GM23248 (cell line): ENCODE measurements around the gene SH3BP2. TPM values are rescaled to one million over a fixed set of nuclear protein-coding genes. Genes with fewer than 3 reads are reported as not detected.

Experiments used
- DNase-seq: peaks from one replicate; pipeline ENCODE4 v3.0.0-alpha.2; 2015
- H2AFZ ChIP-seq: fragments of 200-600 bp; sonication (generic); 2 replicates; pipeline ENCODE4 v1.6.1; 2016; ENCODE audit warnings: antibody characterized with exemption
- H3F3A ChIP-seq: fragments of 200-600 bp; sonication (generic); 2 replicates; pipeline ENCODE4 v1.6.1; 2016; ENCODE audit warnings: mild to moderate bottlenecking, antibody characterized with exemption, mixed run types; ENCODE audit not compliant: insufficient read depth
- H3K27ac ChIP-seq: fragments of 200-600 bp; sonication (generic); 2 replicates; pipeline ENCODE4 v1.5.1; 2016; ENCODE audit warnings: mild to moderate bottlenecking
- H3K27me3 ChIP-seq: fragments of 200-600 bp; sonication (generic); replicated peaks from 2 replicates; pipeline ENCODE4 v1.6.1; 2016; ENCODE audit warnings: mild to moderate bottlenecking; ENCODE audit not compliant: insufficient read depth
- H3K36me3 ChIP-seq: fragments of 200-600 bp; sonication (generic); 2 replicates; pipeline ENCODE4 v1.6.1; 2016; ENCODE audit warnings: low read depth, mild to moderate bottlenecking
- H3K4me1 ChIP-seq: fragments of 200-600 bp; sonication (generic); 2 replicates; pipeline ENCODE4 v1.6.1; 2016; ENCODE audit warnings: mild to moderate bottlenecking; ENCODE audit not compliant: insufficient read depth
- H3K4me2 ChIP-seq: fragments of 200-600 bp; sonication (generic); one replicate; pipeline ENCODE4 v1.6.1; 2016; ENCODE audit warnings: mild to moderate bottlenecking; ENCODE audit not compliant: unreplicated experiment
- H3K4me3 ChIP-seq: fragments of 200-600 bp; sonication (generic); 2 replicates; pipeline ENCODE4 v1.5.1; 2016; ENCODE audit warnings: mild to moderate bottlenecking
- H3K79me2 ChIP-seq: fragments of 200-600 bp; sonication (generic); 2 replicates; pipeline ENCODE4 v1.6.1; 2016; ENCODE audit warnings: mild to moderate bottlenecking; ENCODE audit not compliant: insufficient read depth
- H3K9ac ChIP-seq: fragments of 200-600 bp; sonication (generic); 2 replicates; pipeline ENCODE4 v1.6.1; 2016; ENCODE audit warnings: mild to moderate bottlenecking
- H3K9me2 ChIP-seq: fragments of 200-600 bp; sonication (generic); 2 replicates; pipeline ENCODE4 v1.6.1; 2016; ENCODE audit warnings: mixed run types, mild to moderate bottlenecking, moderate library complexity; ENCODE audit not compliant: insufficient read depth
- H3K9me3 ChIP-seq: fragments of 200-600 bp; sonication (generic); one replicate; pipeline ENCODE4 v1.6.1; 2017; ENCODE audit warnings: low read depth
- H4K20me1 ChIP-seq: fragments of 200-600 bp; sonication (generic); 2 replicates; pipeline ENCODE4 v1.6.0; 2016; ENCODE audit not compliant: insufficient read depth
- EZH2 ChIP-seq: fragments of 200-600 bp; sonication (generic); IDR thresholded peaks from 2 replicates; pipeline ENCODE4 v1.6.1; 2018; ENCODE audit warnings: antibody characterized with exemption, mild to moderate bottlenecking; ENCODE audit not compliant: insufficient read depth, poor library complexity, severe bottlenecking
- EZH2phosphoT487 ChIP-seq: fragments of 200-600 bp; sonication (generic); IDR thresholded peaks from 2 replicates; pipeline ENCODE4 v1.6.1; 2018; ENCODE audit warnings: antibody characterized with exemption, moderate library complexity, mild to moderate bottlenecking, low read depth; ENCODE audit not compliant: insufficient read depth
- WGBS, 2 experiments: methylation state at CpG; one replicate each; pipeline ENCODE4 v1.1.6; 2015 to 2017; ENCODE audit warnings: low lambda C conversion rate in 2 of 2, low coverage in 1 of 2; ENCODE audit errors: missing lambda C conversion rate in 2 of 2; 5-methylcytosine and 5-hydroxymethylcytosine counted together
- in situ Hi-C: fragments of 300-500 bp; cut with MboI; formaldehyde crosslinking; loops from 2 replicates; pipeline ENCODE4 v1.15.0; 2020
- polyA plus RNA-seq: library from polyadenylated mRNA; unstranded; fragments of >200 nt; fragmentation: Nextera tagmentation; extraction: Ambion mirVana; gene quantifications from 2 replicates; pipeline ENCODE4 v1.2.1, GENCODE V29; 2016
- total RNA-seq: library from RNA; depleted of rRNA; stranded (reverse); fragments of >200 nt; shearing (Covaris generic); gene quantifications from 2 replicates; pipeline ENCODE4 v1.2.3, GENCODE V29; 2014

Gene SH3BP2
- total and polyA plus RNA-seq, 2 experiments from 2014 or later: 20.9 to 31.2 TPM

- Histone ChIP-seq H3K27me3 (no peaks in the 10 kb centered on the region), H3K79me2 (no peaks in the 10 kb centered on the region), H3K4me3 (no peak overlapping the region), H3K9me2 (no peaks in the 10 kb centered on the region), H3K9me3 (no peaks in the 10 kb centered on the region), H4K20me1 (no peaks in the 10 kb centered on the region), H3K36me3 (no peaks in the 10 kb centered on the region), H3K27ac (no peak overlapping the region), H2AFZ (no peak overlapping the region), H3K4me1 (no peaks in the 10 kb centered on the region), H3F3A (no peaks in the 10 kb centered on the region), H3K4me2 (no peak overlapping the region), H3K9ac (no peak overlapping the region)
- in situ Hi-C loops: no loop called here
- TF ChIP-seq EZH2phosphoT487 (no peak), EZH2 (no peak)
- WGBS, 2 experiments: 58% methylated on average over 15 to 18 of the region's 18 CpGs
- DNase-seq: no peak
Observed at GRCh38 chr4:2787230-2788100, 5.4 kb upstream of the SH3BP2 start.

DNA sequence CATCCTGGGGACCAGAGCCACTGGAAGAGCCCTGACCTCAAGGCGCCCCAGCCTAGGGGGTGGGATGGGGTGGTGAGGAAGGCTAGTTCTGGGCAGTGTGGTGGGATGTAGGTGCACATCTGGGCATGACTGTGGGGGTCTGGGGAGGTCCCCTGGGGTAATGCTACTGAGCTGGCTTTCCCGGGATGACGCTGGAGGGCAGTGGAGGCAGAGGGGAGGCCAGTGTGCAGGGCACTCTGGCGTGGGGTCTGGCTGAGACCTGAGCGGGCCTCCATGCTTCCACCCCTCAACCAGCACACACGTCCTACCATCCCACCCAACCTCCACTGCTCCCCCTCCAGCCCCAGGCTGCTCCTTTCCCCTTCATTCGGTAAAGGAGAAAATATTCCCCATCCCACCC lies 4.8 kb upstream of the SH3BP2 start:
- no peak overlapping the region for H3K4me2 ChIP-seq
- no peaks in the 10 kb centered on the region for H3K9me3 ChIP-seq
- TF ChIP-seq EZH2 (no peak), EZH2phosphoT487 (no peak)
- DNase-seq: no peak
- no peaks in the 10 kb centered on the region for H3F3A ChIP-seq
- H3K9me2 ChIP-seq: no peaks in the 10 kb centered on the region
- no peaks in the 10 kb centered on the region for H3K27me3 ChIP-seq
- no peaks in the 10 kb centered on the region for H3K4me1 ChIP-seq
- WGBS, 2 experiments: 74 to 75% methylated on average over 6 to 7 of the region's 7 CpGs
- H3K27ac ChIP-seq: no peak overlapping the region
- in situ Hi-C loops: no loop called here
- H2AFZ ChIP-seq: no peak overlapping the region
- H4K20me1 ChIP-seq: no peaks in the 10 kb centered on the region
- H3K9ac ChIP-seq: no peak overlapping the region
- no peaks in the 10 kb centered on the region for H3K36me3 ChIP-seq
- no peaks in the 10 kb centered on the region for H3K79me2 ChIP-seq
- no peak overlapping the region for H3K4me3 ChIP-seq

DNA sequence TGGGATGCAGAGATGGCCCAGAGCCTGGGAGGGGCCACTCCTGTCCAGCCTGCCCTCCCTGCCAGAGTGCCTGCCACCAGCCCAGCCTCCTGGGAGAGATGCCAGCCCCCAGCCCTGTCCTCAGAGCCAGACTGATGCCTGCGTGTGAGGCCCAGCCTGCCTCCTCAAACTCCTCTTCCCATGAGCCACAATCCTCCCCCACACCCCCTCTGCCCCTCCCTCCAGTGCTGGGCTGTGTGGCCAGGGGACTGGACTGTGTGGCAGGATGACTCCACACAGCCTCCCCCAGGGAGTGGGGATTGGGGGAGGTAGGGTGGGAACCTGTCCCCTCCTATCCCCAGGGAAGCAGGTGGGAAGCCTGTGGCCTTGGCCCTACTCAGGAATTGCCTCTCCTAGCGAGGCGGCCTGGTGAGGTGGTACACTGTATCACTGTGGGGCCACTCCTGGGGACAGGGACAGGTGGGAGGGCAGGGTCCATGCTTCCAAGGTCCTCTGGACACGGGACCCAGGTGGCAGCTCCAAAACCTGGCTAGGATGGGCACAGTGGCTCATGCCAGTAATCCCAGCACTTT lies 4.3 kb upstream of the SH3BP2 start:
- H3K9me3 ChIP-seq: no peaks in the 10 kb centered on the region
- no peaks in the 10 kb centered on the region for H3K36me3 ChIP-seq
- H3K9ac ChIP-seq: no peak overlapping the region
- WGBS, 2 experiments: 56 to 64% methylated on average over 4 of the region's 4 CpGs
- no peak for TF ChIP-seq EZH2phosphoT487
- no peak for TF ChIP-seq EZH2
- in situ Hi-C loops: no loop called here
- no peaks in the 10 kb centered on the region for H3K79me2 ChIP-seq
- H3K4me1 ChIP-seq: no peaks in the 10 kb centered on the region
- H3K27ac ChIP-seq: no peak overlapping the region
- no peak overlapping the region for H3K4me3 ChIP-seq
- no peaks in the 10 kb centered on the region for H3F3A ChIP-seq
- no peaks in the 10 kb centered on the region for H4K20me1 ChIP-seq
- H2AFZ ChIP-seq: no peak overlapping the region
- no peak overlapping the region for H3K4me2 ChIP-seq
- DNase-seq: peak; percentile 48
- no peaks in the 10 kb centered on the region for H3K9me2 ChIP-seq
- no peaks in the 10 kb centered on the region for H3K27me3 ChIP-seq

GRCh38 chr4:2789351-2789750 lies 3.5 kb upstream of the SH3BP2 start:
- Histone ChIP-seq H3K9me2 (no peaks in the 10 kb centered on the region), H3K4me3 (no peak overlapping the region), H3K27ac (no peak overlapping the region), H3K4me2 (no peak overlapping the region), H3K36me3 (no peaks in the 10 kb centered on the region), H3K79me2 (0 out of 2 replicates have a peak, but pooled peaks cover 3% of the 10 kb centered on the region), H3F3A (no peaks in the 10 kb centered on the region), H3K9ac (no peak overlapping the region), H3K27me3 (no peaks in the 10 kb centered on the region), H2AFZ (no peak overlapping the region), H4K20me1 (no peaks in the 10 kb centered on the region), H3K4me1 (peaks cover 7% of the 10 kb centered on the region), H3K9me3 (no peaks in the 10 kb centered on the region)
- TF ChIP-seq EZH2phosphoT487: no peak
- 82 to 87% methylated on average over 5 of the region's 5 CpGs for WGBS, 2 experiments
- in situ Hi-C loops: no loop called here
- no peak for DNase-seq
